ENCODE results near the gene TRIM72.
A peak's percentile ranks its signal among the peaks of the same experiment; 100 is the strongest.

The TRIM72 gene

DNA sequence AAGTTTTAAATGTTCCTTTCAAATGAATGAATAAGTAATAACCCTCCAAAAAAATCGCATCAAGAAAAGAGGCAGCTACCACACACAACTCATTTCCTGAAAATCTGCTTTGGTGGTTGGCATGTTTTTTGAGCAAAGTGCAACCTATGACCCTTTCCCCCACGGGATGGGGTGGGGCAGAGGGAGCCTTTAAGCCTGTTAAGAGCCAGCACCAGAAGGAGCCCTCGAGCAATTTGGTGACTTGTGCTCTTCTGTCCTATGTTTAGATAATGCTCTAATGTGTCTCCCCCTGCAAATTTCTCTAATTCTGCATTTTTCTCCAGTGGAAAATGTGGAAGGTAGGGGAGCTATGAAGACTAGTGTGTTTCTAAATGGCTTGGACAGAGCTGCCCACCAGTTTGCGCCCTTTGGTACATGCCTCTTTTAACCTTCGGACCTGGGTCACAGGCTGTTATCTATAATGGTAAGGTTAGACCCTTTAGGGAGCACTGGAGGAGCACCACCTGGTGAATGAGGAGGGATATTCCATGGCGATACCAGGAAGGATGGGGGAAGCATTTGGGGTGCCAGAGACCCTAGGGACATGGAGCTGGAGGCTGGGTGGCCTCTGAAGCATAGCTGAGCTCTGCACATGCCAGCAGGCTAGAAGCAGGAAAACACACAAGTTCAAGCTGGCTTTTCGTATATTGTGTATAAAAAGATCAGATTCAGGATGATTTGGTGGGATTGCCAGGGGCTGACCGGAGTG lies 12.9 kb upstream of the TRIM72 start:
- Histone ChIP-seq H3F3A (ENCODE audit: insufficient read depth) (peaks cover 46% of the 10 kb centered on the region), H3K9ac (ENCODE audit: low read length) (no peak overlapping the region), H3K9me3 (ENCODE audit: insufficient read depth, low read length) (no peaks in the 10 kb centered on the region), H2AFZ (ENCODE audit: low read depth, low read length, severe bottlenecking) (no peak overlapping the region), H3K79me2 (ENCODE audit: insufficient read depth, low read length) (no peaks in the 10 kb centered on the region), H3K36me3 (ENCODE audit: low read length) (no peaks in the 10 kb centered on the region), H3K4me2 (ENCODE audit: low read depth, low read length, poor library complexity, severe bottlenecking) (peak overlapping the region; percentile 61), H3K4me3 (ENCODE audit: insufficient read depth, low read length, poor library complexity, severe bottlenecking) (no peak overlapping the region), H3K27ac (ENCODE audit: low read depth, low read length) (no peak overlapping the region), H4K20me1 (ENCODE audit: low read depth, low read length) (no peaks in the 10 kb centered on the region), H3K27me3 (ENCODE audit: low read length) (no peaks in the 10 kb centered on the region), H3K9me2 (replicated peaks; ENCODE audit: insufficient read depth, low read length) (no peaks in the 10 kb centered on the region)
- TF ChIP-seq, protein P1, sequence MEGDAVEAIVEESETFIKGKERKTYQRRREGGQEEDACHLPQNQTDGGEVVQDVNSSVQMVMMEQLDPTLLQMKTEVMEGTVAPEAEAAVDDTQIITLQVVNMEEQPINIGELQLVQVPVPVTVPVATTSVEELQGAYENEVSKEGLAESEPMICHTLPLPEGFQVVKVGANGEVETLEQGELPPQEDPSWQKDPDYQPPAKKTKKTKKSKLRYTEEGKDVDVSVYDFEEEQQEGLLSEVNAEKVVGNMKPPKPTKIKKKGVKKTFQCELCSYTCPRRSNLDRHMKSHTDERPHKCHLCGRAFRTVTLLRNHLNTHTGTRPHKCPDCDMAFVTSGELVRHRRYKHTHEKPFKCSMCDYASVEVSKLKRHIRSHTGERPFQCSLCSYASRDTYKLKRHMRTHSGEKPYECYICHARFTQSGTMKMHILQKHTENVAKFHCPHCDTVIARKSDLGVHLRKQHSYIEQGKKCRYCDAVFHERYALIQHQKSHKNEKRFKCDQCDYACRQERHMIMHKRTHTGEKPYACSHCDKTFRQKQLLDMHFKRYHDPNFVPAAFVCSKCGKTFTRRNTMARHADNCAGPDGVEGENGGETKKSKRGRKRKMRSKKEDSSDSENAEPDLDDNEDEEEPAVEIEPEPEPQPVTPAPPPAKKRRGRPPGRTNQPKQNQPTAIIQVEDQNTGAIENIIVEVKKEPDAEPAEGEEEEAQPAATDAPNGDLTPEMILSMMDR (IDR thresholded peaks at IDR 0.05; ENCODE audit: insufficient read depth, low read length, poor library complexity, severe bottlenecking) = no peak
- TF ChIP-seq EZH2phosphoT487 (conservative IDR thresholded peaks at IDR 0.05; ENCODE audit: low read length) = no peak

- TF ChIP-seq, protein P1 (IDR thresholded peaks at IDR 0.05; ENCODE audit: insufficient read depth, low read length, poor library complexity, severe bottlenecking) = no peak
- no peak for TF ChIP-seq EZH2phosphoT487 (conservative IDR thresholded peaks at IDR 0.05; ENCODE audit: low read length)
- H3K9ac ChIP-seq (ENCODE audit: low read length) = peak overlapping the region; percentile 53
- H4K20me1 ChIP-seq (ENCODE audit: low read depth, low read length) = no peaks in the 10 kb centered on the region
- no peaks in the 10 kb centered on the region for H3K79me2 ChIP-seq (ENCODE audit: insufficient read depth, low read length)
- peak overlapping the region; percentile 48 for H3K4me3 ChIP-seq (ENCODE audit: insufficient read depth, low read length, poor library complexity, severe bottlenecking)
- H3K27ac ChIP-seq (ENCODE audit: low read depth, low read length) = no peak overlapping the region
- H3F3A ChIP-seq (ENCODE audit: insufficient read depth) = peaks cover 38% of the 10 kb centered on the region
- H3K36me3 ChIP-seq (ENCODE audit: low read length) = no peaks in the 10 kb centered on the region
- H3K4me2 ChIP-seq (ENCODE audit: low read depth, low read length, poor library complexity, severe bottlenecking) = peak overlapping the region; percentile 61
- H3K27me3 ChIP-seq (ENCODE audit: low read length) = no peaks in the 10 kb centered on the region
- H2AFZ ChIP-seq (ENCODE audit: low read depth, low read length, severe bottlenecking) = peak overlapping the region; percentile 45
- H3K9me3 ChIP-seq (ENCODE audit: insufficient read depth, low read length) = no peaks in the 10 kb centered on the region
- no peaks in the 10 kb centered on the region for H3K9me2 ChIP-seq (replicated peaks; ENCODE audit: insufficient read depth, low read length)
Measured at GRCh38 chr16:31201582-31202413, 12.1 kb upstream of the TRIM72 start.

DNA sequence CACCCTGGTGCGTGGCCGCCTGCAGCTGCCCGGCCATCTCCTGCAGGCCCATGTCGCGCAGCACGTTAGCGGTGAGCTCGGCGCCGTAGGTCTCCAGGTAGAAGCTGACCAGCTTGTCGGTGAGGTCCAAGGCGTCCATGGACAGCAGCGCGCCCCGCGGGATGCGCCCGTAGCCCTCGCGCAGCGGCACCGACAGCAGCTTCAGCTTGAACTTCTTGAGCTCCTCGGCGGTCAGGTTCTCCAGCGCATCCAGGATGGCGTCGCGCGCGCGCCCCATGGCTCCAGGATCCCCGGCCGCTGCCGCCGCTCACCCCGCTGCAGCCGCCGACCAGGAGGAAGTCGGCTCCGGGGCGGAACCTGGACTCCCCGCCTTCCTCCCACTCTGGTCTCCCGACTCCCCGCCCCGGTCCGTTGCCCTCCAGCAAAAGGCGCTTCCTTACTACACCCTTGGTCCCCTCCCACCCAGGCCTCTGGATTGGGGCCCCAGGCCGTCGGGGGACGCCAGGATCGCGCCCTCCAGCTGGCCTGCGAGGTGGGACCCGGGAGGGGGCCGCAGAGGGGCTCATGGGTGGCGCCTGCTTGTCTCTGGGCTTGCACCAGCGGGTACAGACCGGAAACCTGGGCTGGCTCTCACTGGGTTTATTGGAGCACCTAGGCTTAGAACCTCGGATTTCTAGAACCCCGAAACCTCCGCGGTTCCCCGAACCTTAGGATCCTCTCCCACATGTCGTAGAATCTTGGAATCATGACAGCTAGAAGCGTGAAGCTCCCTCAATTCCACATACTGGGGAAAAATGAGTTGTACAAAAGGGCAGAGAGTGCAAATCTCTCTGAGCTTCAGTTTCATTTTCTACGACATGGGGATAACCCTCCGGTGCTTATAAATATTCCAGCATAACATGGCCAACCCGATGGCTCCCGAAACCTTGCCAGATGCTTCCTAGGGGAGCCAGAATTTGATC lies 11.2 kb upstream of the TRIM72 start, which contains the start of gene PYCARD:
PYCARD (minus strand) TSS at position 347 of the 962 bp plus-strand sequence; CDS start at position 277, 70 bp downstream.
- H3K9me2 ChIP-seq (replicated peaks; ENCODE audit: insufficient read depth, low read length) = no peaks in the 10 kb centered on the region
- H3K27me3 ChIP-seq (ENCODE audit: low read length) = no peaks in the 10 kb centered on the region
- peak within 1 kb of the TSS; percentile 53 for H3K9ac ChIP-seq (ENCODE audit: low read length)
- peak within 1 kb of the TSS; percentile 45 for H2AFZ ChIP-seq (ENCODE audit: low read depth, low read length, severe bottlenecking)
- H3K36me3 ChIP-seq (ENCODE audit: low read length) = no peaks in the 10 kb centered on the region
- peaks cover 32% of the 10 kb centered on the region for H3F3A ChIP-seq (ENCODE audit: insufficient read depth)
- peak within 1 kb of the TSS; percentile 61 for H3K4me2 ChIP-seq (ENCODE audit: low read depth, low read length, poor library complexity, severe bottlenecking)
- no peaks in the 10 kb centered on the region for H3K9me3 ChIP-seq (ENCODE audit: insufficient read depth, low read length)
- H3K79me2 ChIP-seq (ENCODE audit: insufficient read depth, low read length) = no peaks in the 10 kb centered on the region
- no peak within 1 kb of the TSS for H3K27ac ChIP-seq (ENCODE audit: low read depth, low read length)
- TF ChIP-seq EZH2phosphoT487 (conservative IDR thresholded peaks at IDR 0.05; ENCODE audit: low read length) = no peak
- TF ChIP-seq, protein P1 (IDR thresholded peaks at IDR 0.05; ENCODE audit: insufficient read depth, low read length, poor library complexity, severe bottlenecking) = no peak
- peak within 1 kb of the TSS; percentile 48 for H3K4me3 ChIP-seq (ENCODE audit: insufficient read depth, low read length, poor library complexity, severe bottlenecking)
- no peaks in the 10 kb centered on the region for H4K20me1 ChIP-seq (ENCODE audit: low read depth, low read length)

Measured in SU-DHL-6 (cell line).